ENCODE measurements around the gene CEP350. TPM values are rescaled to one million over a fixed set of nuclear protein-coding genes. Genes with fewer than 3 reads are reported as not detected.

Gene CEP350
- total RNA-seq, 1 experiment from 2014 or later, result 57.5 TPM

GRCh38 chr1:180155182-180155682 is 200.6 kb downstream of the CEP350 start:
- in situ Hi-C loops (cut with HindIII; ENCODE audit: low pct_unique_long_range_greater_than_20kb, low sequenced_read_pairs), result no loop called here
- no peak for DNase-seq (ENCODE audit: low read depth, low spot score)

GRCh38 chr1:180156201-180156600 is 201.6 kb downstream of the CEP350 start:
- DNase-seq (ENCODE audit: low read depth, low spot score), result no peak
- in situ Hi-C loops (cut with HindIII; ENCODE audit: low pct_unique_long_range_greater_than_20kb, low sequenced_read_pairs), result no loop called here

DNA sequence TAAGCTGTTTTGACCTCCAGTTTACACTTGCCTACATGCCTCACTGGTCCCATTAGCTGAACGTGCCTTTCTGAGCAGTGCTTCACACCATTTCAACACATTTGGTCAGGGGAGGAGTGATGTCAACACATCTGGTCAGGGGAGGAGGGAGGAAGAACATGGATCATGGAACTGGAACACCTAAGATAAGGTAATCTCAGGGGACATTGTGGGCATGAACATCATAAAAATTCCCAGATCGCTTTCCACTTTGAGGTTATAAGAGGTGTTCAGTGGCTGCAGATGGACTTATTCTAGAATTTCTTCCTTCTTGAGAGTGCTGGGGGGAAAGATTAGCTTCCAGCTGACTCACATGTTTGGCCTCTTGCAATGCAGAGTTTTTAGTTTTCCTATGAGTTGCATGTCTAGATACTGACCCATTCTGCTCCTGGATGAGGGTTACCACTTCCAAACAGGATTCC is 202.1 kb downstream of the CEP350 start:
- in situ Hi-C loops (cut with HindIII; ENCODE audit: low pct_unique_long_range_greater_than_20kb, low sequenced_read_pairs), result no loop called here
- DNase-seq (ENCODE audit: low read depth, low spot score), result no peak

DNA sequence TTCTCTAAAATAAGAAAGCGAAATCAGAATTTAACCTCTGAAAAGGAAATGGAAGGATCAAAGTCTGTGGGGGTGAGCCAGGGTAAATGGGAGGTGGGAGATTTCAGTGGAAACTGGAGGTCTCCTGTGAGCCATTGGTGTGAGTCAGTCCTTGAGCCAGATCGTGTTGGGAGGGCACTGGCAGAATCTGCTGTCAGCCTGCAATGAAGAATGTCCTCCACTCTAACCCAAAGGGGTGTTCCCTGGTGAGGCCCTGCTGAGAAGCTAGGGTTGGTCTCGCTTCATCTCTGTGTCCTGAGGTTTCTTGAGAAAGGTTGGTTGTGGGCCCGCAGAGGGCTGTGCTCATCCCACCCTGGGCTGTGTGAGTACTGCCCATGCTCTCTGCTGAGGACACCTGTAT is 202.5 kb downstream of the CEP350 start:
- DNase-seq (ENCODE audit: low read depth, low spot score), result no peak

GRCh38 chr1:180157576-180158057 is 203.0 kb downstream of the CEP350 start:
- DNase-seq (ENCODE audit: low read depth, low spot score), result no peak
- in situ Hi-C loops (cut with HindIII; ENCODE audit: low pct_unique_long_range_greater_than_20kb, low sequenced_read_pairs), result no loop called here

More for the DNA sequence above, 202.5 kb downstream of the CEP350 start:
- in situ Hi-C loops (cut with HindIII; ENCODE audit: low pct_unique_long_range_greater_than_20kb, low sequenced_read_pairs), result no loop called here

GRCh38 chr1:180158149-180159147 is 203.8 kb downstream of the CEP350 start:
- in situ Hi-C loops (cut with HindIII; ENCODE audit: low pct_unique_long_range_greater_than_20kb, low sequenced_read_pairs), result no loop called here
- no peak for DNase-seq (ENCODE audit: low read depth, low spot score)

DNA sequence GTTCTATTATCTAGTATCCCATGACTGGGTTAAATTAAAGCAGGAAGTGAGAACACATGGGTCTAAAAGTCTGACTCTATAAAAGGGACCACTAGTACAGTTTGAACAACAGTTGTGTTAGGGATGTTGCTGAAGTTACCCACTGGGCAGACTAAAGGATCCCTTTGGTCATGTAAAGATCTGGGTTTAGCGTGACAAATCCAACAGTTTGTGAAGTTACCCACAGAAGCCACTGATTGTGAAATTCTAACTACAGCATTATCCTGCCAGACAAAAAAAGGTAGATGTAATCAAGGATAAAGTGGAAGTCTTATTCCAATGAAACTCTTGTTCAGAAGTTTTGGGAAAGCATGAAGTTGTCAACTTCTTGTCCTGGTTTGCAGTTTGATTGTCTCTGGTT is 205.7 kb downstream of the CEP350 start:
- no peak for DNase-seq (ENCODE audit: low read depth, low spot score)
- in situ Hi-C loops (cut with HindIII; ENCODE audit: low pct_unique_long_range_greater_than_20kb, low sequenced_read_pairs), result no loop called here

- in situ Hi-C loops (cut with HindIII; ENCODE audit: low pct_unique_long_range_greater_than_20kb, low sequenced_read_pairs), result no loop called here
- DNase-seq (ENCODE audit: low read depth, low spot score), result no peak
Measured at GRCh38 chr1:180163041-180163440, 208.4 kb downstream of the CEP350 start.

Other genes with a start within 250 kb of the CEP350 start
- not detected in 2 replicates for gene FAM163A, start 211.5 kb upstream of the CEP350 start, total RNA-seq (2014; rRNA removed; shearing (Covaris generic))
- 80.5 and 81.4 TPM in 2 replicates for gene TOR1AIP2, start 77.0 kb upstream of the CEP350 start, total RNA-seq (2014; rRNA removed; shearing (Covaris generic))
- 63.1 and 69.7 TPM in 2 replicates for gene TOR1AIP1, start 72.5 kb upstream of the CEP350 start, total RNA-seq (2014; rRNA removed; shearing (Covaris generic))
- gene QSOX1, start 200.1 kb downstream of the CEP350 start, total RNA-seq (2014; rRNA removed; shearing (Covaris generic)), result 66.9 and 77.5 TPM in 2 replicates

All from SK-MEL-5 (cell line).